GM12892 (cell line): ENCODE results near the gene KAZN.

Experiments
- POLR2AphosphoS5 ChIP-seq: IDR thresholded peaks from 2 replicates; pipeline ENCODE4 v1.6.1; 2011; ENCODE audit warnings: low read depth, low read length, control low read depth
- TAF1 ChIP-seq: IDR thresholded peaks from 2 replicates; pipeline ENCODE4 v1.6.1; 2011; ENCODE audit warnings: low read depth, mild to moderate bottlenecking, control low read depth, low read length, borderline replicate concordance

GRCh38 chr1:14698314-14698713, 99.8 kb downstream of the KAZN start:
- TF ChIP-seq TAF1: no peak
- no peak for TF ChIP-seq POLR2AphosphoS5
